IPS-NIHi11 (cell line): ENCODE measurements around the gene SORL1.

Experiments
- DNase-seq: peaks from one replicate; pipeline ENCODE4 v3.0.0; 2012; ENCODE audit warnings: mixed read lengths, low spot score

The SORL1 gene

DNA sequence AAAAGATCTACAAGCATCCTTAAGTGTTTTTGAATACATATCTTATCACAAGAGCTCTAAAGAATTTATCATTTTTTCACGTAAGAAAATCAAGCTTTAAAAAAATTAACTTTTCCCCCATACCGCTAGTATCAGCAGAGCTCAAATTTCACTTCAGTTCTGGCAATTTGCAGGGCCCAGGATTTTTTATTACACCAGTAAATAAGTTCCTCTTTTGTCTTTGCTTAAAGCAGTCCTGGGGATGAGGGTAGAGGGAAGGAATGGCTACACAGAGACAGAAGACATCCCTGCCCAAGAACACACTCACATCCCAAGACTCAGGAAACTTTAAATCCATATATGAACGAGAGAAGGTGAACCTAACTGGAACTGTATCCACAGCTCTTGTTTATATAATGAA lies 22.6 kb upstream of the SORL1 start:
- no peak for DNase-seq

DNA sequence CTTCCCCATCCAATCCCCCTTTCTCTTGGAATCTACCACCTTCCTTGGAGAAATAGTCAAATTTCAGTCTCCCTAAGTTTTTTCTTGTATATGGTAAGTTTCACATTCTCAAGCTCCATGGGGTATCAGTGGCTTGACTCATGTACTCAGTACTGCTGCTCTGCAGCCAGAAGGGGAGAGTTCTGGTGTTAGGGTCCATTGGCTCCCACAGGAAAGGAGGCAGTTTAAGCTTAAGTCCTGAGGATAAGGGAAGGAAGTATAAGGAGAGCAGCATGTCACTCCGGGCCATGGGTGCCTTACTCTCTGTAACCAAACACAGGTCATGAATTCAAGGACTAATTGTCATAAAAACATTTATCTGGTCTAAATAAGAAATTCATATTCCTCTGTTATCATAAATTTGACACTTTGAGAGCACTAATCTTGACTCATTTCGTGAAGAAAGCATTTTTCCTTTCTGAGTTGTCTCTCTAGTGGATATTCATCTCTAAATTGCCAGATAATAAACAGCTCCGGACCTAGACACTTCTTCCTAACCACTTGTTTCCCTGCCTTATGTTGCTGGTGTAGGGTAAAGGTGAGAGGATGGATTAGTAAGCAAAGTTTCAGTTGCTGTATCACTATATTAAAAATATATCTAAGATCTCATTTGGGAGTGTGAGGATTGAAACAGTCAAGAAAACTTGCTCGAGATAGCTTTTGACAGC lies 20.1 kb upstream of the SORL1 start:
- no peak for DNase-seq

DNA sequence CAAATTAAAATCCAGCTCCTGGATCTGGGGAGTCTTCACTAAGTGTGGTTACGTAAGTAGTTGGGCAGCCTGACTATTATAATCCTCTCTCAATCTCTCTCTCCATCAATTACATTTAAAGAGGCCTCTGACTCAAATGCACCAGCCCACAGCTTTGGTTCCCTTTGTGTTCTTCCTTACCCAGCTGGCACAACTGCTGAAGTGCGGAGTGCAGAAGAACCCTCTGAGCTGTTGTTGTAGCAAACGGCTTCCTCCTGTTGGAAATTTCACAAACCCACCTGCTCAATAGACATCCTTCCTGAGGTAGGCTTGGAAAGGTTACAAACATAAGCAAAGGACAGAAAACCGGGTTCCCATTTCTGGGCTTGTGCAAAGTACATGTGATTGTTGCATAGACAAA lies 17.0 kb upstream of the SORL1 start:
- DNase-seq: no peak

DNA sequence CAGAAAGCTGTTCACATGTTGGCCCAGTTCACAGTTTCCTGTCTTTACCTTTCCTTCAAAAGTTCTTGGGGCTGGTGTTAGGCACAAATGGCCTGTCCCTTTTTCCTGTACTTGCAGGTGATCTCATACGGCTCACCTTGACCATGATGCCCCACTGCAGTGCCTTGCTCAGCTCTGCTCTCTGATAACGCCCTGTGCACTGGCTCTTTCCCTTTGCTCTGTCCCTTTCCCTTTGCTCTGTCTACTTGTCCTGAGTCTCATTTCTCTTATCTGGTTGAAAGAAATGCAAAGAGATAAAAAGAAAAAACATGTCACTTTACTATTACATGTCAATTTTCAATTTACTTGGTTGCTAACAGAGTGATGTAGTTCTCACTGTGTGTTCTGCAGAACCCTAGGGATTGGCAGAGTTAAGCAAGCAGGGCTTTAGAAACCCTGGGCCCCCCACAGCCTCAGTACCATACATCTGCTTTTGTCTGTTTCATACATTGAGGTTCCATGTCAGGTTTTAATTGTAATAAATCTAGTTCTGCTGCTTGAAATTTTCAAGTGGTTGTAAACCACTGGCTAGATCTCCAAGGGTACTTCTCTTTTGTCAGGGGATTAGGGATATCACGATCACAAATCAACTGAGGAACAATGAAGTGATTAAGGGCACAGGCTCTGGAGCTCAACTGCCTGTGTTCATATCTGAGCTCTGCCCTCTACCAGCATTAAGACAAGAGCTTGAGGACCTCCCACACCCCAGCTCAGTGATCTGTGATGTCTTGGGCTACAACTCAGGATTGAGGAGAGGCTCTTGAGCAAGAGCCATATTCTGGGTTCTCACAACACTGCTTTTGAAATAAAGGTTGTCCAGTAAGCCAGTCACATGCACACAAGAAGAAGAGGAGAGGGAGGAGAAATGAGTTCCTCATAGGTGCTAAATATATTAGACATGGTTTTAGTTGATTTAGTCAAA lies 16.3 kb upstream of the SORL1 start:
- no peak for DNase-seq

DNA sequence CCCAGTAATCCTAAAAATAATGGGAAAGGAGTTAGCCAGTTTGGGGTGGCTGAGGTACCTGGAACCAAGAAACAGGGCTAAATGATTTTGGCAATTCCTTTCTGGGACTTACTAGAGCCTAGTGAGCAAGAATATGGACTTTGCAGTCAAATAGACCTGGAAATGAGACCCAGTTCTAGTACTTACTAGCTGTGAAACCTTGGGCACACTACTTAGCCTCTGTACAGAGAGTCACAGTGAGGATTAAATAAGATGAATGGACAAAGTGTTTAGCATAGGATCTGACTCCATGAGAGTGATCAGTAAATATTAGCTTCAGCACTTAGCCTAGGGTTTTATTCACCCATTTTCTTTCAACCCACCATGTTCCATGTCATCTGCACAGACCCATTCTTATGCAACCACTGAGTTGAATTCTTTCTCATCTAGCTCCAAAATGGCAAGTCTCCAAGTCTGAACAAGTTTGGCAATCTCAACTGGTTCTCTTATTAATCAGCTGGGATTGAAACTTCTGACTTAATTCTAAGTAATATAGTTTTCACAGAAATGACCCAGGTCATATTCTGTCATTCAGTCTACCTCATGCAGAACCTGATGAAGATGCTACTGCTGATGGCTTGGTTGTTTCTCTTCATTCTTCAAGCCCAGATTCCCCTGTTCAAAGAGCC lies 15.0 kb upstream of the SORL1 start:
- no peak for DNase-seq

DNA sequence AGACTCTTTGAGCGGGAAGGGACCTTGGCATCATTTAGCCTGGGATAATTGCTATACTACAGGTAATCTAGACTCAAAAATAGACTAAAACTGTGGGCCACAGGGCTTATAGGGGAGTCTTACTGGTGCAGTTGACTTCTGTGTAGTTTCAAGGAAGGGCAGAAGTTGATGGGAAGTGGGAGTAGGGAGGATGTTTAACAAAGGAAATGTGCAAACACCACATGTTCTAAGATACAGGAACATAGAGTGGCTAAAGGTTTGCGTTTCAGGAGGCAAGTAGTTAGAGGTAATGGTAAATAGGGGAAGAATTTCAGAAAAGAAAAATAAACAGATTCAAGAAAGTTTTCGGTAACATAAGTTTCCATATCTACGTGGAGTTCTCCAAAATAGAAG lies 14.4 kb upstream of the SORL1 start:
- no peak for DNase-seq

DNA sequence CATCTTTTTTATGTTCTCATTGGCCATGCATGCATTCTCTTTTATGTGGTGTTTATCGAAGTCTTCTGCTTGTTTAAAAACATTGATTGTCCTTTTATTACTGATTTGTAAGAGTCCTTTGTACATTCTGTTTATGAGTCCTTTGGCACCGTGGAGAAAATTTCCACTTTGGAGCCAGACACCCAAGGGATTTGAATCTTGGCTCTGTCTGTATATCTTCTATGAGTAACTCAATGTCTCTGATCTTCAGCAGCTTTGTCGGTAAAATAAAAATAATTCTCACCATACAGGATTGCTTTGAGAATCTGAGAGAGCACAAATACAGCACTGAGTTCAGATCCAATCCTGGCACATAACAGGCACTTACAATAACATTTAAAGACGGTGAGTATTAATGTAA lies 12.8 kb upstream of the SORL1 start:
- no peak for DNase-seq

DNA sequence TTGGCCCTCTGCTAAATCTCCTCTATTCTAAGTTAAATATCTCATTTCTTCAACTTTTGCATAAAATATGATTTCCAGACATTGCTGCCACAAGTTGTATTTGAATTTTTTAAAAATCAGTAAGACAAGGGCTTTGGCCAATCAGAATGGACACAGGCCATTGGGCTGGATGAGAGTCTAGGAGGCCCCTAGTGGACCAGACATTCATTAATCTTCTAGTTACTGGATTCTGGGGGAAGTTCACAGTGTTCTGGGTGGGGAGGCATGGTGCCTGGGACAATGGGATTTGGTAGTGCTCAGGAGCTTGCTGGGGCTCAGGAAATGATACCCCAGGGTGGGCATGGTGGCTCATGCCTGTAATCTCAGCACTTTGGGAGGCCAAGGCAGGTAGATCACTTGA lies 12.4 kb upstream of the SORL1 start:
- no peak for DNase-seq

DNA sequence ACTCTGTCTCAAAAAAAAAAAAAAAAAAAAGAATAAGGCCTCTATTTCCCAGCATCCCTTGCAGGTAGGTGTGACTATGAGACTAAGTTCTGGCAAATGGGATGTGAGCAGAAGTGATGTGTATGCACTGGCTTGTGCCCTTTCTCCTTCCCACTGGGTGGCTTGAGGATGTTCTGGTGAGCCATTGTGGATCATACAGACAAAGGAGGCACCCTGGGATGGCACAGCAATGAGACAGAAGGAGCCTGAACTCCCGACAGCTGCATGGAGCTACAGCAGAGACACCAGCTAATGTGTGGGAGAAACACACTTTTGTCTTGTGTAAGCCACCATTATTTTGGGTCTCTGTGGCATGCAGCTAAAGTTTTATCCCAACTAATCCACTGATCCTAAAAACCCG lies 10.6 kb upstream of the SORL1 start:
- DNase-seq: no peak

DNA sequence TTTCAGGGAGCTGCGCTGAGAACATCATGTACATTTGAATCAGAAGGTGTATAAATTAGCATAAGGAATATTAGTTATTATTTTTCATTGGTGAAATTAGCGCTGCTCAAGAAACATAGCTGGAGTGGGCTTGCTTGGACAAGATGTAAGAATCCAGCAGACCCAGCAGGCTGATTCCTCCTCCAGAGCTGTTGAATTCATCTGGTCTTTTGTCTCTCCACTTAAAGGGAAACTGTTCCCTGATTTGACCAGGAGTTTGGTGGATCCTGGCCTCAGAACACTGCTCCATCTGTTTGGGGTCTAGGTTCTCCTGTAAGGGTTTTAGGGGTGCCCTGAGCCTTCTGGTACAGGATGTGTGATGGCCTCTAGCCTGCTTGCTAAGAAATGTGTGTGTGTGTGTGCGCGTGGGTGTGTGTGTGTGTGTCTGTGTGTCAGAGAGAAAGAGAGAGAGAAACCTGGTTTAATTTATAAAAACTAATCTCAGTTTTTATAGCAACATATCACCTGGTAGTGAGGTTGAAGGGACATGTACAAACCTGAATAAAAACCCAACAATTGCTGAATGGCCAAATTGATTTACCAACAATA lies 8.3 kb upstream of the SORL1 start:
- DNase-seq: no peak

DNA sequence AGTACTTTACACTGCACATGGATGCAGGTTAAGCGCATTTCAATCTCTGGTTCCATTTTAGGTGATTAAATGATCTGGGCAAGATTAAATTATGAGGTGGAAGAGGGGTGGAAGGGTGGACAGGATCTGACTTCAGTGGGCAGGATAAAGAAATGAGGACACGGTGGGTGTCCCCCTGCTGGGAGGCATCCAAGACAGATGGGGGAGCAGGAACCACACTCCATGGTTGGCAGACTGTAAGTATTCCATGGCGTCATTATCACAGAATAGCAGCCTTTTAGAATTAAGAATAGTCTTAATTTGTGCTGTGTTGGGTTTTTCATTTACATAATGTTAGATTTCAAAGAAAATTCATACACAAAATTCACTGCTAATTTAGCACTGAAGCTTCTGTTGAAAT lies 7.6 kb upstream of the SORL1 start:
- DNase-seq: no peak

DNA sequence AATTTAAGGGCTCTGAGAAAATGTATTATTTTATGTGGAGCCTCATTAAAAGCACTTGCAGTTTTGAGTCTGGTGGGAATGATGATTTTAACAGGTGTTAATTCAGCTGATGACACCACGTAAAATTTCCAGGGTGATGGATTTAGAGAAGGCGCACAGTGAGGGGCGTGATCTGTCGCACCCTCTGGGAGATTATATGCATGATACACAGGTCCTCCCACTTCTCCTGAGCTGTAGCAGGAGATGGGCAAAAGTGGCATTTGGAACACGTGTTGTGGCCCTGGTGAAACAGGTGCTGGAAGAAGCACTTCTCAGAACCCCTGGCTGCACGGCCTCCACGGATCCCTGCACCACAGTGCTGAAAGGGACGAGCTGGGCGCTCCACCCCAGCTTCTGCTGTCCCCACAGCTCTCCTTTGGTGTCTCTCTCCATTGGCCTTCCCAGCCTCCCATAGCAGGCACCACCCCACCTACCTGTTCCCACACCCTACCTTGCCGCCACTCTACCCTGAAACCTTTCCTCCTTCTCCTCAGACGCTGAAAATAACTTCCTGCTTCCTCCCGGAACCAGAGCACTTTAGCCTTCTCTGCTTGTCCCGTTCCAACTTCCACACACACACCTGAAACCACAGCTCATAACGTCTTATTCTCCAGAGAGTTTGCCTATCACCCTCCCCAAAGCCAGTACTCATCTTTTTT lies 6.9 kb upstream of the SORL1 start:
- DNase-seq: no peak

DNA sequence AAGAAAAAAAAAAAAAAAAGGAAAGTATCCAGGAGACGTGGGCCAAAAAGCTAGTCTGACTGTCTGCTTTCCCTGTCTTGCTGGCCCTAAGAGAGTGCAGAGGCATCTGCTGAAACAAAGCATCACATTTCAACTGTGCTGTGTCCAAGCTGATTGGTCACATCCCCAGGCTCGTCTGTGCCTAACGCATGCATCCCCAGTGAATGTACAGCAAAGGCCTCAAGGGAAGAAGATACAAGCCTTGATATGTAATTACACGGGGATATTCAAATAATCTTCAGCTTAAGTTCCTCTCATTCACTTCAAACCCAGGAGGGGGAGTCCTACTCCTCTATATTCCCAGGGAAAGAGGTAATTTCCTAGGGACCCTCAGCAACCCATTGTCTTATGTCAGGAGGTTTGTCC lies 5.4 kb upstream of the SORL1 start:
- no peak for DNase-seq

DNA sequence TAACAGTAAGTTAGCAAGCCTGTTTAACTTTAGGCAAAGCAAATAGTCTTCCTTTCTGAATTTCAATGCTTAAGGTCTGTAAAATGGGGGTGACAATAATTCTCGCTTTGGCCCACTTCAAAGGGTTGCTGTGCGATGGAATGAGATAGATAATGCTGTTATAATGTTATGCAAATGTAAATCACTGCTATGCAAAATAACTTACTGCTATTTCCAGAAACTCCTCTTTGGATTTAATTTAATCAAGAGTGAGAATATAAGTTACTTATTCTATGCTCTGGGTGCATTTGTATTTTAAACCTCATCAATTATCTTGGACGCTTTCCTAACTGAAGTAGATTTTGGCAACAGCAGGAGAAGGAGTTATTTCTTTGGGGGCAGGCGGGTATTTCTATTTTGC lies 4.1 kb upstream of the SORL1 start:
- DNase-seq: no peak

DNA sequence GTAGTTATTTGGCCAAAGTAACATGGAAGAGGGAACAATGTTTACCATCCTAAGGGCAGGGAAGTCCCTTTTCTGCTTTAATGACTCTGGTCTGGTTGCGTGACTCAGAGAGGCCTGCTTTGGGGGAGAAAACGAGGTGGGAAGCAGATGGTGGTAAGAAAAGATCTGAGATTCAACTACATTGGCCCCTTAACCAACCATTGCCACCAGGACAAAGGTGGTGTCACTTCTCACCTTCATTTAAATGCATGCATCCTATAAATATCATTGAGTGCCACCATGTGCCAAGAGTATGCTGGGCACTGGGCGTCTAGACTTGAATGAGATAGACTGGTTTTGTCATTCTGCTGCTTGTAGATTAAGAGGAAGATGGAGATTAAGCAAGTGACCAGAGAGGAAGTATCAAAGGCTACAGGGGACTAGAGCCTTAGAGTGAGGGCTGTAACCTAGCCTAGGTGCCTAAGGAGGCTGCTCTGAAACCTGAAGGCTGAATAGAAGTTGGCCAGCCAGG lies 3.6 kb upstream of the SORL1 start:
- DNase-seq: no peak

DNA sequence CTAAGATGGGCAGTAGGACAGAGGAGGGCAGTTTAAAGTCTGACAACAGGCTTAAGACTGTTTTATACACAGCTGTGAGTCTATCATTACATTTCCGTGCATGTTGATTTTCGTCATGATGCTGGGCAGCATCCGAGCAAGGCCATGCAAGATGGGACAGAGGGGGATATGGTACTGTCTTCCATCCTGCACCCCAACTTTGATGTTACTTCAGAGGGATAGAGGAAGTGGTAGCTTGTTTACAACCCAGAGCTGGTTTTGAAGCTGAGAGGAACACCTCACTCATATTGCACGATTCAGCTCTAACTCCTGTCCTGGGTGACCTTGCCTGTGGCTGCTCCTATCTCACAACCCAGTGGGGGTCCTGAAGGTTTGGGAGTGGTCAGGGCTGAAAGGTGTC lies 3.0 kb upstream of the SORL1 start:
- no peak for DNase-seq

DNA sequence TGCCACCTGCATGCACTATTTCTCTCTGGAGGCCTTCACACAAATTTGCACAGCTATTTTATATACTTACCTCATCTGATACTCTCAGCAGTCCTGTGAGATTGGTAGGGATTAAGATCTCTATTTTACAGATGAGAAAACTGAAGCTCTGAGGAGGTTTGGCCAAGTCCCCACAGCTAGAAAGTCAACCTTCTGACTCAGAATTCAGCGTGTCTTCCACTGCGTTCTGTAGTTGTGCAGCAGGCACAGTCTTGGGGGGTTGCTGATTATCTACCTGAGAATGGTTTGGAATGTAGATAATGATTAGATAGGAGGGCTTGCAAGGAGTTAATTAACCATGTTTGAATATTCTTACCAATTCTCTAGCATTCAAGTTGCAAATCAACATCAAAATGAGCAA lies 2.5 kb upstream of the SORL1 start:
- no peak for DNase-seq

DNA sequence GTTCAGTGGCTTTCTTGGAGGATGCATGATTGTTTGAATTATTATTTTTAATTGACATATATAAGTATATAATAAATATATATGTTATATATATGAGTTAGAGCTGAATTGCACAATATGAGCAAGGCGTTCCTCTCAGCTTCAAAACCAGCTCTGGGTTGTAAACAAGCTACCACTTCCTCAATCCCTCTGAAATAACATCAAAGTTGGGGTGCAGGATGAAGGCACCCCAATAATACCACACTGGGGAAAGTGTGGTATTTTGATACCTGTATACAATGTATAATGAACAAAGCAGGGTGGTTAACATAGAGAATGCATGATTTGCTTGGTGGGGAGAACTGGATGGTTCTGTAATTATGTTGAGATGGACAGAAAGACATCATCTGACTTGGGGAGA lies 1.7 kb upstream of the SORL1 start:
- no peak for DNase-seq

DNA sequence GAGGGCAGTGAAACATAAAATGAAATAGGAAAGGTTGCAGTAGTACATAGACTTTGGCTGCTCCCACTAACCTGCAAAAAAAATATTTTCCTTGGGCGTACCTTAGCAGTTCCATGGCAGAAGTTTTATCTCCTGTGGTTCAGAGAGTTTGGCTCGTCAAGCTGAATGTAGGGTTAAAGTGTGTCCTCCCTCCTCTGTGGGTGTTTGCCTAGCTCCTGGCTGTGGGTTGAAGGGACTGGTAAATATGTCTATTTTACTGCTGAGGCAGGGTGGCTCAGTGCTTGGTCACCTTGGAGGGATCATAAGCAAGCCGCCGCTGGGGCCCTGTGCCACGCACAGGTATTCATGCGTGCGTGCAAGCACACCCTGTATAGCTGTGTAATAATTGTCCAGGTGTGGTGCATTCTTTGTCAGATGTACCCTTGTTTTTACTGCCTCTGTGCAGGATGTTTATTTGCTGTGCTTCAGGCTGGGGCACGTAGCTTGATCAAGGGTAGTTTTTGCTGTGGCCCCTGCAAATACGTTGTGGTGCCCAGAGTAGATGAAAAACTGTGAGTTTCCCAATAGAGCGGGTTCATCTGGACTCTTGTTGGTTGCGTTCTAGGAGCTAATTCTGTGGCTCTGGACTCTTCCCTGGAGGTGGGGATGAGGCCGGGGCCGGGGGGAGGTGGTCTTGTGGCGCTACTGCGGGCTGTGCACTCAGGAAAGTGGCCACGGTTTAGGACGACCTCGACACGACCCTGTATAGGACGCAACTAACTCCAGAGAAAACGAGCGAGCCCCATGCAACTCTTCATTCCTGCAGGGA lies 732 bp upstream of the SORL1 start:
- no peak for DNase-seq

DNA sequence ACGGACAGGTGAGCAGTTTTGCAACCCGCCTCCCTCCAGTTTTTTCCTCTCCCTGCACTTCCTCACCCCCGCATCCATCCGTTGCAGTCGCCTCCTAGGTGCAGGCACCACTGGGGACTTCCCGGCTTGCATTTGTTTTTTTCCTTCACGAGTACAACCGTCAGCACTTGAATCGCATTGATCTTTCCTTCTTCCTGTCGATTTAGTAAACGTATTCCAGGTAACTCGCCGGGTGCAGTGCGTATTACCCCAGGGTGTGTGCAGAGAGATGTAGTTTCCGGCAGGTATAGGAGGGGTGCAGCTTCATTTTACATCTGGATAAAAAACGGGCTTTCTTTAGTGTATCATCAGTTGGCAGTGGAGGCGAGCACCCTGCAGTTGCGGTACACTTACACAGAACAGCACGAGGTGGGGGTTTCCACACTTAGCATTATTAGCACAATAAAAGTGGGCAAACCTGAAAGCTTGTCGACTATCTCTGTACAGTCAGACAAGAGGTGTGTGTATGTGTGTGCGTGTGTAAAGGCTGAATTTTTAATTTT lies 566 bp downstream of the SORL1 start, which contains the start of gene SORL1-AS1:
Gene SORL1-AS1 (minus strand): TSS at position 359 of the 542 bp plus-strand sequence.
- no peak for DNase-seq
